Measurements from ENCODE around the gene RHBDL2. TPM values are rescaled to one million over a fixed set of nuclear protein-coding genes. Genes with fewer than 3 reads are reported as not detected.

Gene RHBDL2
- total RNA-seq, 1 donor from 2014 or later: not detected

DNA sequence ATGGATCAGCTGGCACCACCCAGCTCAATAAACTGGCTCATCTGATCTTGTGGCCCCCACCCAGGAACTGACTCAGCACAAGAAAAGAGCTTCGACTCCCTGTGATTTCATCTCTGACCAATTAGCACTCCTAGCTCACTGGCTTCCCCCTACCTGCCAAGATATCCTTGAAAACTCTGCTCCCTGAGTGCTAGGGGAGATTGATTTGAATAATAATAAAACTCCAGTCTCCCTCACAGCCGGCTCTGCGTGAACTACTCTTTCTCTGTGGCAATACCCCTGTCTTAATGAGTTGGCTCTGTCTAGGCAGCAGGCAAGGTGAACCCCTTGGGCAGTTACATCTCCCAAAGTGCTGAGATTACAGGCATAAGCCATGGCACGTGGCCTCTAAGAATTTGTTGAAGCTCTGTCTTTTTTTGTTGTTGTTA lies 11.8 kb upstream of the RHBDL2 start:
- Mint-ChIP-seq H3K9me3 (no peaks in the 10 kb centered on the region), H3K27me3 (peaks cover 2% of the 10 kb centered on the region), H3K4me3 (no peak overlapping the region), H3K36me3 (ENCODE audit: low read depth) (no peaks in the 10 kb centered on the region), H3K4me1 (no peaks in the 10 kb centered on the region), H3K27ac (peak overlapping the region; percentile 43)
- ChIA-PET POLR2A (no interaction called here), CTCF (no interaction called here)
- TF ChIP-seq, protein P1, sequence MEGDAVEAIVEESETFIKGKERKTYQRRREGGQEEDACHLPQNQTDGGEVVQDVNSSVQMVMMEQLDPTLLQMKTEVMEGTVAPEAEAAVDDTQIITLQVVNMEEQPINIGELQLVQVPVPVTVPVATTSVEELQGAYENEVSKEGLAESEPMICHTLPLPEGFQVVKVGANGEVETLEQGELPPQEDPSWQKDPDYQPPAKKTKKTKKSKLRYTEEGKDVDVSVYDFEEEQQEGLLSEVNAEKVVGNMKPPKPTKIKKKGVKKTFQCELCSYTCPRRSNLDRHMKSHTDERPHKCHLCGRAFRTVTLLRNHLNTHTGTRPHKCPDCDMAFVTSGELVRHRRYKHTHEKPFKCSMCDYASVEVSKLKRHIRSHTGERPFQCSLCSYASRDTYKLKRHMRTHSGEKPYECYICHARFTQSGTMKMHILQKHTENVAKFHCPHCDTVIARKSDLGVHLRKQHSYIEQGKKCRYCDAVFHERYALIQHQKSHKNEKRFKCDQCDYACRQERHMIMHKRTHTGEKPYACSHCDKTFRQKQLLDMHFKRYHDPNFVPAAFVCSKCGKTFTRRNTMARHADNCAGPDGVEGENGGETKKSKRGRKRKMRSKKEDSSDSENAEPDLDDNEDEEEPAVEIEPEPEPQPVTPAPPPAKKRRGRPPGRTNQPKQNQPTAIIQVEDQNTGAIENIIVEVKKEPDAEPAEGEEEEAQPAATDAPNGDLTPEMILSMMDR (IDR thresholded peaks at IDR 0.05): no peak
- intact Hi-C loops (cut with micrococcal nuclease): no loop called here
- no peak for ATAC-seq (ENCODE audit: low read depth)
- DNase-seq: no peak

DNA sequence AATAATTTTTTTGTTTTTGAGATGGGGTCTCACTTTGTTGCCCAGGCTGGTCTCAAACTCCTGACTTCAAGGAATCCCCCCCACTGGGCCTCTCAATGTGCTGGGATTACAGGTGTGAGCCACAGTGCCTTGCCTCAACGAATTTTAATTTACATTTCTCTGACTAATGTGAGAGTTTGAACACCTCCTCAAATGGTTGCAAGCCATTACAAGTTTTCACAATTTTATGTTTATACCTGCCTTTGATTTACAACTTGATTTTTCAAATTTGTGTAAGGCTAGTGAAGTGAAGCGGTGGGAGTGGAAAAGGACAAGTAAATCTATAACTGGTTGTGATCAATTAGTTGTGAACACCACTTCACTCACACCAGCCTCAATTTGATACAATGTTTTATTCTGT lies 8.9 kb upstream of the RHBDL2 start:
- Mint-ChIP-seq H3K9me3 (peaks cover 3% of the 10 kb centered on the region), H3K4me1 (no peaks in the 10 kb centered on the region), H3K4me3 (no peak overlapping the region), H3K27ac (no peak overlapping the region), H3K27me3 (peaks cover 4% of the 10 kb centered on the region), H3K36me3 (ENCODE audit: low read depth) (no peaks in the 10 kb centered on the region)
- POLR2A ChIA-PET: no interaction called here
- TF ChIP-seq, protein P1 (IDR thresholded peaks at IDR 0.05): no peak
- CTCF ChIA-PET: no interaction called here
- intact Hi-C loops (cut with micrococcal nuclease): no loop called here
- ATAC-seq (ENCODE audit: low read depth): no peak
- no peak for DNase-seq

DNA sequence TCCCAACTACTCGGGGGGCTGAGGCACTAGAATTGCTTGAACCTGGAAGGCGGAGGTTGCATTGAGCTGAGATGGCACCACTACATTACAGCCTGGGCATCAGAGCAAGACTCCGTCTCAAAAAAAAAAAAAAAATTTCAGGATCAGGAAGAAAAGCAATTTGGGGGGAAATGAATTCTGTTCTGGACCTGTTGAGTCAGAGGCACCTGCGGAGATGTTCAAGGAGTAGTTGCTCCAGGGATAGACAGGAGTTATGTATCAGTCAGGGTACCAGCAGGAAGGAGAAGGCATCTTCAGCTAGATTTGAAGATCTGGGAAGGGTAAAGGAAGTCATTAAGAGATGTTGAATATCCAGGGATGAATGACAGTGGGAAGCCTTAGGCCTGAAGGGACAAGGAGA lies 2.9 kb upstream of the RHBDL2 start:
- H3K36me3 Mint-ChIP-seq (ENCODE audit: low read depth): no peaks in the 10 kb centered on the region
- no peak for ATAC-seq (ENCODE audit: low read depth)
- POLR2A ChIA-PET: no interaction called here

DNA sequence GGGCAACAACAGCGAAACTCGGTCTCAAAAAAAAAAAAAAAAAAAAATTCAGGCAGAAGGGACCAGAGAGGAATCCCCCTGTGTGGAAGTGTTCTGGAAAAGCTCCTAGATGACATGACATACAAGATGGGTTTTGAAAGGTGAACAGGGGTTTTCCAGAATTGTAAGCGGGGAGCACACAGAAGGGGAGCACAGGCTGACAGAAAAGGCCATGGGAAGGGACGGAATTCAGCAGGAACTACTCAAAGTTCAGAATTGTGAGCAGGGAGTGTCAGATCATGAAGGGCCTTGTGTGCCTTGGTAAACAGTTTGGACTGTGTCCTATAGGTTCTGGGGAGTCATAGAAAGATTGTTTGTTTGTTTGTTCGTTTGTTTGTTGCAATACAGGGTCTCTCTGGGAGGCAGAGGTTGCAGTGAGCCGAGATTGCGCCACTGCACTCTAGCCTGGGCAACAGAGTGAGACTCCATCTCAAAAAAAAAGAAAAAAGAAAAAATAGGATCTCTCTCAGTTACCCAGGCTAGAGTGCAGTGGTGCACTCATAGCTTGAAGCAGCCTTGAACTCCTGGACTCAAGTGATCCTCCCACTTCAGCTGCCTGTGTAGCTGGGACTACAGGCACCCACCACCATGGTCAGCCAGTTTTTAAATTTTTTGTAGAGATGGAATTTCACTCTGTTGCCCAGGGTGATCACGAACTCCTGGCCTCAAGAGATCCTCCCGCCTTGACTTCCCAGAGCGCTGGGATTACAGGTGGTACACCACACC lies 1.2 kb upstream of the RHBDL2 start:
- H3K4me1 Mint-ChIP-seq: no peaks in the 10 kb centered on the region
- H3K36me3 Mint-ChIP-seq (ENCODE audit: low read depth): no peaks in the 10 kb centered on the region
- CTCF ChIA-PET: no interaction called here
- H3K27ac Mint-ChIP-seq: no peak overlapping the region
- DNase-seq (no peak), ATAC-seq (ENCODE audit: low read depth) (no peak)
- TF ChIP-seq, protein P1 (IDR thresholded peaks at IDR 0.05): no peak
- intact Hi-C loops (cut with micrococcal nuclease): no loop called here
- H3K27me3 Mint-ChIP-seq: peaks cover 13% of the 10 kb centered on the region
- POLR2A ChIA-PET: no interaction called here
- H3K9me3 Mint-ChIP-seq: peaks cover 3% of the 10 kb centered on the region
- no peak overlapping the region for H3K4me3 Mint-ChIP-seq

More for the DNA sequence above, 2.9 kb upstream of the RHBDL2 start:
- CTCF ChIA-PET: no interaction called here
- Mint-ChIP-seq H3K4me1 (no peaks in the 10 kb centered on the region), H3K9me3 (peaks cover 3% of the 10 kb centered on the region), H3K27ac (no peak overlapping the region), H3K4me3 (no peak overlapping the region), H3K27me3 (peaks cover 14% of the 10 kb centered on the region)
- DNase-seq: no peak
- TF ChIP-seq, protein P1 (IDR thresholded peaks at IDR 0.05): no peak
- intact Hi-C loops (cut with micrococcal nuclease): no loop called here

DNA sequence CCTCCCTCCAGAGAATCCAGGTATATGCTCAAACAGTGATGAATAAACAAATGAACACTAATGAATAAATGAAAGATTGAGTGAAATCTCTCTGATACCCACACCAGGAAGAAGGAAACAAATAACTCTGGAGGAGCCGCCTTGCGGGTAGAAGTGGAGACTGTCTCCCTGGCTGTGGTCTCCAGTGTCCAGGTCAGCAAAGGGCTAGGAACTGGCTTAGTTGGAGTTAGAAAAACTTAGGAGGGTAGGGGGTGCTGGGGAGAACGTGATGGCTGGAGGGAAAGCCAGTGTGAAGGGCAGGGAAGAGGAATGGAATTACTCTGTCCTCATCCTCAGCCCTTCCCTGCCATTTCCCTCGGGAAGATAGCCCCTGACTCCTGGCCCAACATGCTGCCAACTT lies 537 bp downstream of the RHBDL2 start:
- Mint-ChIP-seq H3K9me3 (no peaks in the 10 kb centered on the region), H3K4me3 (no peak overlapping the region), H3K4me1 (no peaks in the 10 kb centered on the region), H3K27me3 (peaks cover 11% of the 10 kb centered on the region), H3K27ac (no peak overlapping the region), H3K36me3 (ENCODE audit: low read depth) (no peaks in the 10 kb centered on the region)
- DNase-seq (no peak), ATAC-seq (ENCODE audit: low read depth) (no peak)
- TF ChIP-seq, protein P1 (IDR thresholded peaks at IDR 0.05): no peak
- CTCF ChIA-PET: no interaction called here
- intact Hi-C loops (cut with micrococcal nuclease): no loop called here
- POLR2A ChIA-PET: no interaction called here

All from activated B cell treated with CpG ODN at 0.5 μM for 24 hours (primary cell).